ENCODE data around the gene MPEG1.
A peak's percentile ranks its signal among the peaks of the same experiment; 100 is the strongest.

Gene MPEG1

DNA sequence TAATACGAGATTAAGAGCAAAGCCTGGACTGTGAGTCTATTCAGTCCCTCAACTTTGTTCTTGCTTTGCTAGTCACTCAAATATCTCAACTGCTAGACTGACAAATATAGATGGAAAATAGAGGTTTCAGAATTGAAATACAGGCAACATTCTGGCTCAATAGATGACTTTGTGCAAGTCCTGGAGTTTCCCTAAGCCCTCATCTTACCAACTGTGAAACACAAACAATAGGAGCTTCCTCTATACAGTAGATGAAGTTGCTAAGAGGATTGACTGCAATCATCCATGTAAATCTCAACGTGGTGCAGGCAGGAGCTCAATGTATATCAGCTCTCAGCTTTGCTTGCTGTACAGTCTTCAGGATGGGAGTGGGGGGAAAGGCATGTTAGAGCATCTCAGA, 6.2 kb upstream of the MPEG1 start:
- no peak overlapping the region for H3K4me3 ChIP-seq (replicated peaks; ENCODE audit: low read depth, low read length)
- TF ChIP-seq CTCF (IDR thresholded peaks at IDR 0.05; ENCODE audit: low read length, missing control alignments) = no peak
- no peak for DNase-seq (ENCODE audit: low read depth)

DNA sequence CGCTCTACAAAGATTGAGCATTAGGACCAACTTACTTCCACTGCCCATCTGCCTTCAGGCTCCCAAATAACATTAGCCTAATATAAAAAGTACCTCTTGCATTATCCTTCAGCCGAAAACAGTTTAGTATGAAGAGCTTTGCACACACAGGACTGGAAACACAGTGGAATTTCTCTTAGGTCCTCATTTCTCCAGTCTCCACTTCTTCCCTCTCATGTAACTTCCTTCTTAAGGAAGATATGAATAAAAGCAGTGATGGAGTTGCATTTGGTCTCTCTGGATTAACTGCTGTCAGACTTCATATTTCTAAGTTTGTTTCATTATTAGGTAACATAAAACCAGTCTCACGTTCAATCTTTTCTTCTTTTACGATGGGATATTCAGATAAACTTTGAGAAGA, 5.6 kb upstream of the MPEG1 start:
- H3K4me3 ChIP-seq (replicated peaks; ENCODE audit: low read depth, low read length) = no peak overlapping the region
- no peak for DNase-seq (ENCODE audit: low read depth)
- no peak for TF ChIP-seq CTCF (IDR thresholded peaks at IDR 0.05; ENCODE audit: low read length, missing control alignments)

DNA sequence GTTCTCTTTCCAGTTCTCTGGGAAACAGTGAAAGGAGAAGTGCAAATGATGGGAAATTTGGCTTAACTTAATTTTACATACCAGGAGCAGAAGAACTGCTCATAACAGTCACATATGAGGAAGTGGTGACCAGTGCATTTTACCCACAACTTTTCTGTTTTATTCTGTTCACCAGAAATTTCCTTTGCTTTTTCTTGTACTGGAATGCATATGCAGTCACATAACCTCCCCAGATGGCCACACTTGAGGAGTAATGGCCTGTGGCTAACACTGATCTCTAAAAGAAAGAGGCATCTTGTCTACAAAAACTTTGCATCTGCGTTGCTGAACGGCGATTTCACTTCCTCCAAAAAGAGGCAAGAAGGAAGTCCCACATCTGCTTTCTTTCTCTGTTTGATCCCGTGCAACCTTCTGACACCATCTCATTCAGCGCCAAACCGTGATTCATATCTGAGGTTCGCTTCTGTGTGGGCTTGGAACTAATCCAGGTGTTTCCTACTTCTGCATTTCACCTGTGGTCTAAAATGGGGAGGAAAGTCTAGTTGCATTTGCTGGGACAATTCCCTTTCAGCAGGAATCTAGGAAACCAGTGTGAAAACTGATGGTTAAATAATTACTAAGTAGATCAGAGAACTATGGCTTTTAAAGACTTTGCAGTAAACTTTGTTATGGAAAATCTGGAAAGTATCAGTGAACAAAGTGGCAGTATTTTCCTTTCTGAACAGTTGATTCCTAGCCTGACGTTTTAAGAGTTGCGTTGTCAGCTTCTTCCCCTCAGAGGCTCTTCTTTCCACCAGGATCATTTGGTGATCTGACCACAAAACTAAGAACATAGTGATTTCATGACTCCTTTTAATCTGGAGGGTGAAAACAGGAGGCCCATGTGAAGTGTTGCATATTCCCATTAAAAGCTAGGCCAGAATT, 4.2 kb upstream of the MPEG1 start:
- H3K4me3 ChIP-seq (replicated peaks; ENCODE audit: low read depth, low read length) = no peak overlapping the region
- no peak for TF ChIP-seq CTCF (IDR thresholded peaks at IDR 0.05; ENCODE audit: low read length, missing control alignments)
- peak; percentile 17 for DNase-seq (ENCODE audit: low read depth)

- no peak overlapping the region for H3K4me3 ChIP-seq (replicated peaks; ENCODE audit: low read depth, low read length)
- no peak for DNase-seq (ENCODE audit: low read depth)
- TF ChIP-seq CTCF (IDR thresholded peaks at IDR 0.05; ENCODE audit: low read length, missing control alignments) = no peak
Measured at GRCh38 chr11:59214141-59214893, 1.6 kb upstream of the MPEG1 start.

- no peak for DNase-seq (ENCODE audit: low read depth)
- H3K4me3 ChIP-seq (replicated peaks; ENCODE audit: low read depth, low read length) = no peak overlapping the region
- no peak for TF ChIP-seq CTCF (IDR thresholded peaks at IDR 0.05; ENCODE audit: low read length, missing control alignments)
Measured at GRCh38 chr11:59212222-59212621, 505 bp downstream of the MPEG1 start.

GRCh38 chr11:59208956-59209355, 3.8 kb downstream of the MPEG1 start:
- no peak for TF ChIP-seq CTCF (IDR thresholded peaks at IDR 0.05; ENCODE audit: low read length, missing control alignments)
- H3K4me3 ChIP-seq (replicated peaks; ENCODE audit: low read depth, low read length) = no peak overlapping the region
- no peak for DNase-seq (ENCODE audit: low read depth)

Measured in fibroblast of pulmonary artery (primary cell).